ENCODE measurements around the gene IL31RA. TPM values are rescaled to one million over a fixed set of nuclear protein-coding genes. Genes with fewer than 3 reads are reported as not detected.
A peak's percentile ranks its signal among the peaks of the same experiment; 100 is the strongest.

Gene IL31RA
- total RNA-seq, 4 donors from 2014 or later, result 0.17 to 0.29 TPM; not detected in 2

- Histone ChIP-seq H3K4me3 (no peak overlapping the region), H3K4me1 (peaks cover 0 to 4% (median 0%) of the 10 kb centered on the region in 4 donors), H3K27me3 (no peaks in the 10 kb centered on the region), H3K36me3 (no peaks in the 10 kb centered on the region), H3K27ac (replicated peaks in 1 of 4) (no peak overlapping the region), H3K9me3 (no peaks in the 10 kb centered on the region)
- intact Hi-C loops (cut with DNase I), result no loop called here
- WGBS, result 96% methylated on average over 15 of the region's 17 CpGs
- peak; percentile 80 for DNase-seq (ENCODE audit: extremely low spot score)
- TF ChIP-seq, protein P1, sequence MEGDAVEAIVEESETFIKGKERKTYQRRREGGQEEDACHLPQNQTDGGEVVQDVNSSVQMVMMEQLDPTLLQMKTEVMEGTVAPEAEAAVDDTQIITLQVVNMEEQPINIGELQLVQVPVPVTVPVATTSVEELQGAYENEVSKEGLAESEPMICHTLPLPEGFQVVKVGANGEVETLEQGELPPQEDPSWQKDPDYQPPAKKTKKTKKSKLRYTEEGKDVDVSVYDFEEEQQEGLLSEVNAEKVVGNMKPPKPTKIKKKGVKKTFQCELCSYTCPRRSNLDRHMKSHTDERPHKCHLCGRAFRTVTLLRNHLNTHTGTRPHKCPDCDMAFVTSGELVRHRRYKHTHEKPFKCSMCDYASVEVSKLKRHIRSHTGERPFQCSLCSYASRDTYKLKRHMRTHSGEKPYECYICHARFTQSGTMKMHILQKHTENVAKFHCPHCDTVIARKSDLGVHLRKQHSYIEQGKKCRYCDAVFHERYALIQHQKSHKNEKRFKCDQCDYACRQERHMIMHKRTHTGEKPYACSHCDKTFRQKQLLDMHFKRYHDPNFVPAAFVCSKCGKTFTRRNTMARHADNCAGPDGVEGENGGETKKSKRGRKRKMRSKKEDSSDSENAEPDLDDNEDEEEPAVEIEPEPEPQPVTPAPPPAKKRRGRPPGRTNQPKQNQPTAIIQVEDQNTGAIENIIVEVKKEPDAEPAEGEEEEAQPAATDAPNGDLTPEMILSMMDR (IDR thresholded peaks at IDR 0.05), result no peak
- TF ChIP-seq EP300 (IDR thresholded peaks at IDR 0.05) (no peak), POLR2A (IDR thresholded peaks at IDR 0.05; ENCODE audit: low read depth) (no peak), POLR2AphosphoS5 (IDR thresholded peaks at IDR 0.05) (no peak)
These were observed 67.2 kb downstream of the IL31RA start for GRCh38 chr5:55918087-55919035.

GRCh38 chr5:55919625-55920024, 68.5 kb downstream of the IL31RA start:
- peaks cover 0 to 5% (median 0%) of the 10 kb centered on the region in 4 donors for H3K27me3 ChIP-seq
- no peaks in the 10 kb centered on the region for H3K36me3 ChIP-seq
- no peak for TF ChIP-seq EP300 (IDR thresholded peaks at IDR 0.05)
- TF ChIP-seq, protein P1 (IDR thresholded peaks at IDR 0.05), result no peak
- no peak for TF ChIP-seq POLR2AphosphoS5 (IDR thresholded peaks at IDR 0.05)
- no peak for TF ChIP-seq POLR2A (IDR thresholded peaks at IDR 0.05; ENCODE audit: low read depth)
- no peak overlapping the region for H3K27ac ChIP-seq (replicated peaks in 1 of 4)
- DNase-seq (ENCODE audit: extremely low spot score), result peak; percentile 77
- no peak overlapping the region for H3K4me3 ChIP-seq
- peaks cover 0 to 4% (median 2%) of the 10 kb centered on the region in 4 donors for H3K4me1 ChIP-seq
- WGBS, result 76% methylated on average over 3 of the region's 3 CpGs
- no peaks in the 10 kb centered on the region for H3K9me3 ChIP-seq
- intact Hi-C loops (cut with DNase I), result no loop called here

DNA sequence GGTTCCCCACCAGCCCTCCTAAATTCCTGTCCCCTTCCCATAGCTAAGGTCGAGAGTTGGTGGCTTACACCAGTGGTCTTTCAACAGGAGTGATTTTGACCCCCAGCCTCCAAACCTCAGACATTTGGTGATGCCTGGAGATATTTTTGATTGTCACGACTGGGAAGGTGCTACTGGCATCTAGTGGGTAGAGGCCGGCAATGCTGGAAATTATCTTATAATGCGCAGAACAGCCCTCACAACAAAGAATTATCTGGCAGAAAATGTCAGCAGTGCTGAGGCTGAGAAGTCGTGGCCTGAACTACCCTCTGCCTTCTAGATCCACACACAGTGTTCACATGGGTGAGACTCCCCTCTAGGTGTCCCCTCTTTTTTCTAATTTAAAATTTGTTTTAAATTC, 69.6 kb downstream of the IL31RA start:
- TF ChIP-seq POLR2A (IDR thresholded peaks at IDR 0.05; ENCODE audit: low read depth) (no peak), EP300 (IDR thresholded peaks at IDR 0.05) (no peak), POLR2AphosphoS5 (IDR thresholded peaks at IDR 0.05) (no peak)
- TF ChIP-seq, protein P1 (IDR thresholded peaks at IDR 0.05), result no peak
- intact Hi-C loops (cut with DNase I), result no loop called here
- no peak overlapping the region for H3K4me3 ChIP-seq
- DNase-seq (ENCODE audit: extremely low spot score), result peak; percentile 70
- peaks cover 0 to 4% (median 2%) of the 10 kb centered on the region in 4 donors for H3K4me1 ChIP-seq
- no peaks in the 10 kb centered on the region for H3K9me3 ChIP-seq
- no peaks in the 10 kb centered on the region for H3K36me3 ChIP-seq
- H3K27me3 ChIP-seq, result peaks cover 0 to 5% (median 0%) of the 10 kb centered on the region in 4 donors
- no peak overlapping the region for H3K27ac ChIP-seq (replicated peaks in 1 of 4)
- 83% methylated on average over 5 of the region's 5 CpGs for WGBS

- peak; percentile 39 for DNase-seq (ENCODE audit: extremely low spot score)
- Histone ChIP-seq H3K9me3 (no peaks in the 10 kb centered on the region), H3K4me1 (peaks cover 0 to 4% (median 2%) of the 10 kb centered on the region in 4 donors), H3K27me3 (peaks cover 0 to 5% (median 0%) of the 10 kb centered on the region in 4 donors), H3K27ac (replicated peaks in 1 of 4) (no peak overlapping the region), H3K4me3 (no peak overlapping the region), H3K36me3 (no peaks in the 10 kb centered on the region)
- intact Hi-C loops (cut with DNase I), result no loop called here
- WGBS, result 94% methylated on average over 4 of the region's 4 CpGs
- no peak for TF ChIP-seq POLR2AphosphoS5 (IDR thresholded peaks at IDR 0.05)
- TF ChIP-seq, protein P1 (IDR thresholded peaks at IDR 0.05), result no peak
- TF ChIP-seq EP300 (IDR thresholded peaks at IDR 0.05), result no peak
- TF ChIP-seq POLR2A (IDR thresholded peaks at IDR 0.05; ENCODE audit: low read depth), result no peak
These were observed 70.5 kb downstream of the IL31RA start for GRCh38 chr5:55921617-55922016.
